Colonic mucosa (tissue), 4 donors: Measurements from ENCODE around the gene BAZ1B. TPM values are rescaled to one million over a fixed set of nuclear protein-coding genes. Genes with fewer than 3 reads are reported as not detected.
"Not testable (repeated sequence)": the region's sequence is repeated elsewhere in the genome, so short reads cannot be mapped to it uniquely, and the experiment has no call there.

ENCODE experiments used
- DNase-seq: peaks from one replicate; pipeline ENCODE4 v3.0.0-alpha.2; 2020
- H3K27ac ChIP-seq: fragments of 200-600 bp; one replicate; pipeline ENCODE4 v1.8.0; 2021
- H3K27me3 ChIP-seq: fragments of 200-600 bp; one replicate; pipeline ENCODE4 v1.8.0; 2021
- H3K36me3 ChIP-seq: fragments of 200-600 bp; one replicate; pipeline ENCODE4 v1.8.0; 2021
- H3K4me1 ChIP-seq: fragments of 200-600 bp; one replicate; pipeline ENCODE4 v1.8.0; 2021; ENCODE audit warnings: mild to moderate bottlenecking
- H3K4me3 ChIP-seq: fragments of 200-600 bp; one replicate; pipeline ENCODE4 v1.8.0; 2021
- H3K9ac ChIP-seq, 2 donors: one replicate each; pipeline ENCODE4 v1.7.0; 2013; ENCODE audit warnings: control low read depth in 2 of 2, low read depth in 2 of 2, low read length in 2 of 2
- H3K9me3 ChIP-seq: fragments of 200-600 bp; one replicate; pipeline ENCODE4 v1.8.0; 2021
- CTCF ChIP-seq: fragments of 200-600 bp; IDR thresholded peaks from one replicate; pipeline ENCODE4 v1.8.0; 2022; ENCODE audit warnings: antibody characterized with exemption, mild to moderate bottlenecking
- intact Hi-C: fragments of 100-400 bp; cut with DNase I; formaldehyde crosslinking; loops from one replicate; pipeline ENCODE4 v1.14.1; 2022
- total RNA-seq, 2 donors: library from RNA; stranded (reverse); fragmentation: NEBNext Ultra II Directional in 1 of 2; extraction: Animal tissue kit (Norgen Biotek cat#: 25700) in 1 of 2; gene quantifications; one replicate each; pipeline ENCODE4 v1.2.1, GENCODE V29; 2021
- donor health status: healthy.
- donor health status: DM: no; HTN: no; CAD: no.
- donor health status: DM: no; HTN: no; CAD: no.

BAZ1B gene
- total RNA-seq, 2 donors from 2014 or later: 43.9 to 58.4 TPM

- DNase-seq: no peak
- H3K36me3 ChIP-seq: peaks cover 13% of the 10 kb centered on the region
- no peak overlapping the region for H3K27ac ChIP-seq
Observed at GRCh38 chr7:73567846-73568685, 46.0 kb upstream of the BAZ1B start.

GRCh38 chr7:73567140-73567539 lies 45.0 kb upstream of the BAZ1B start:
- Histone ChIP-seq H3K4me1 (no peaks in the 10 kb centered on the region), H3K9me3 (no peaks in the 10 kb centered on the region), H3K27me3 (no peaks in the 10 kb centered on the region), H3K9ac (no peak overlapping the region), H3K27ac (no peak overlapping the region), H3K4me3 (no peak overlapping the region), H3K36me3 (peaks cover 12% of the 10 kb centered on the region)
- intact Hi-C loops: no loop called here
- no peak for TF ChIP-seq CTCF
- DNase-seq: no peak

More at GRCh38 chr7:73567846-73568685, 46.0 kb upstream of the BAZ1B start:
- H3K9me3 ChIP-seq: no peaks in the 10 kb centered on the region
- intact Hi-C loops: no loop called here
- H3K4me1 ChIP-seq: no peaks in the 10 kb centered on the region
- no peak overlapping the region for H3K9ac ChIP-seq
- no peaks in the 10 kb centered on the region for H3K27me3 ChIP-seq
- TF ChIP-seq CTCF: no peak
- H3K4me3 ChIP-seq: no peak overlapping the region

DNA sequence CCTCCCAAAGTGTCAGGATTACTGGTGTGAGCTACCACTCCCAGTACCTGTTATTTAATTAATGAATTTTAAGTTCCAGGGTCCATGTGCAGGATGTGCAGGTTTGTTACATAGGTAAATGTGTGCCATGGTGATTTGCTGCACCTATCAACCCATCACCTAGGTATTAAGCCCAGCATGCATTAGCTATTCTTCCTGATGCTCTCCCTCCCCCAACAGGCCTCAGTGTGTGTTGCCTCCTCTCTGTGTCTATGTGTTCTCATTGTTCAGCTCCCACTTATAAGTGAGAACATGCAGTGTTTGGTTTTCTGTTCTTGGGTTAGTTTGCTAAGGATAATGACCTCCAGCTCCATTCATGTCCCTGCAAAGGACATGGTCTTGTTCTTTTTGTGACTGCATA lies 44.3 kb upstream of the BAZ1B start:
- H3K4me1 ChIP-seq, intact Hi-C loops, H3K27ac ChIP-seq, H3K9me3 ChIP-seq, H3K27me3 ChIP-seq, DNase-seq: not testable (repeated sequence)
- Histone ChIP-seq H3K4me3 (peak overlapping the region; percentile 28), H3K36me3 (peaks cover 12% of the 10 kb centered on the region), H3K9ac (peak overlapping the region in 1 of 2 donors; percentile 51)

DNA sequence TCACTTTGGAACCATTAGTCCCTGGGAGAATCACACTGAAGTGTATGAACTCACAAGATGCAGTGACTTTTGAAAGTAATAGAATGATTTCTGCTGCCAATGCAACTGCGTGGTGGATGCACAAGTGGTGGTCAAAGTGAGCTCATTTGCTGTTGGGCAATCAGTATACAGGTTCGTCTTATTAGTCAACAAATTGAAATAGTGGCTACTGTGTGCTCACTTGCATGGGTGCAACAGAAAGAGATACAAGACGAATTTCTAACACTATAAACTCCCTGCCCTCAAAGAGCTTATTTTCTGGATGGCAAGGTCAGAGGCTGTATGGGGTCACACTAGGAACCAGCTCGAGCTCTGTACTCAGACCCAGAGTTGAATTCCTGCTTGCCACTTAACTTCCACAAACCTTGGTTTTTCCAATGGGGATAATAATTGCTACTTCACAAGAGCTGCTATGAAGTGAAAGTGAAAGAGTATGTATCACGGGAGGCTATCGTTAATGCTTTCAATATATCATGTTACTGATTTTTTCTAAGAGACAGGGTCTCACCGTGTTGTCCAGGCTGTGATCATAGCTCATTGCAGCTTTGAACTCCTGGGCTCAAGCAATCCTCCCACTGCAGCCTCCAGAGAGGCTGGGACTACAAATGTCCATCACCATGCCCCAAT lies 43.7 kb upstream of the BAZ1B start:
- peaks cover 6% of the 10 kb centered on the region for H3K36me3 ChIP-seq
- DNase-seq: no peak
- no peak overlapping the region for H3K27ac ChIP-seq
- peak overlapping the region in 1 of 2 donors; percentile 51 for H3K9ac ChIP-seq
- intact Hi-C loops: no loop called here
- no peaks in the 10 kb centered on the region for H3K9me3 ChIP-seq
- H3K4me1 ChIP-seq: no peaks in the 10 kb centered on the region
- no peak for TF ChIP-seq CTCF
- peak overlapping the region; percentile 28 for H3K4me3 ChIP-seq
- no peaks in the 10 kb centered on the region for H3K27me3 ChIP-seq

- Histone ChIP-seq H3K4me1 (peaks cover 11% of the 10 kb centered on the region), H3K9ac (no peak overlapping the region), H3K27me3 (no peaks in the 10 kb centered on the region), H3K27ac (no peak overlapping the region), H3K4me3 (no peak overlapping the region), H3K36me3 (no peaks in the 10 kb centered on the region), H3K9me3 (no peaks in the 10 kb centered on the region)
- no peak for DNase-seq
- TF ChIP-seq CTCF: no peak
- intact Hi-C loops: no loop called here
Observed at GRCh38 chr7:73560109-73560835, 38.2 kb upstream of the BAZ1B start.
